ENCODE measurements around the gene HAGH. TPM values are rescaled to one million over a fixed set of nuclear protein-coding genes. Genes with fewer than 3 reads are reported as not detected.

HAGH gene
- total RNA-seq, 1 donor from 2014 or later = 38.3 TPM

GRCh38 chr16:1823821-1824220 is 2.8 kb downstream of the HAGH start:
- Histone ChIP-seq H2AFZ (replicated peaks) (no peak overlapping the region), H3K36me3 (no peaks in the 10 kb centered on the region)
- TF ChIP-seq CTCF (IDR thresholded peaks at IDR 0.05) = peak; percentile 49
- TF ChIP-seq EZH2 (IDR thresholded peaks at IDR 0.05) = no peak

DNA sequence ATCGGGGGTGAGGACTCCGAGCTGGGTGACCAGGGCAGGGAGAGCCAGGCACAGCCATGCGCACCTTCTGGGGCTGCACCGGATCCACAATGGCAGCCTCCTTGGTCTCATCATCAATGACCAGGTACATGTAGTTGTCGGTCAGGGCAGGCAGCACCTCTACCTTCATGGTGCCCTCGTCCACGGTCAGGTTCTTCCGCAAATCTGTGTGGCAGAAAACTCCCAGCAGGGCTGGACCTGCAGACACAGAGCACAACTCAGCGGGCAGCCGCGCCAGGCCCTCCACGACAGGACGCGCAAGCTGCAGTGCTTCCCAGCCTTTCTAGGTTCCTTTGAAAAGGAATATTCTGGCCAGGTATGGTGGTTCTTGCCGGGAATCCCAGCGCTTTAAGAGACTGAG is 3.8 kb downstream of the HAGH start:
- Histone ChIP-seq H3K27ac (no peak overlapping the region), H3K36me3 (no peaks in the 10 kb centered on the region), H3K79me2 (ENCODE audit: low read depth) (peaks cover 15% of the 10 kb centered on the region), H3K9ac (no peak overlapping the region), H3K9me3 (ENCODE audit: low read depth) (no peaks in the 10 kb centered on the region), H2AFZ (replicated peaks) (no peak overlapping the region), H3K27me3 (no peaks in the 10 kb centered on the region), H3K4me3 (no peak overlapping the region), H3F3A (ENCODE audit: low read depth) (peaks cover 13% of the 10 kb centered on the region), H3K4me2 (no peak overlapping the region), H3K4me1 (peaks cover 5% of the 10 kb centered on the region), H4K20me1 (ENCODE audit: low read depth) (peaks cover 24% of the 10 kb centered on the region)
- Mint-ChIP-seq H3K27ac (no peak overlapping the region), H3K4me1 (peaks cover 12% of the 10 kb centered on the region), H3K36me3 (no peaks in the 10 kb centered on the region), H3K27me3 (ENCODE audit: insufficient read depth, low read depth) (peaks cover 5% of the 10 kb centered on the region), H3K4me3 (no peak overlapping the region), H3K9me3 (no peaks in the 10 kb centered on the region)
- DNase-seq (ENCODE audit: low spot score) = no peak
- TF ChIP-seq EZH2 (IDR thresholded peaks at IDR 0.05) (no peak), CTCF (IDR thresholded peaks at IDR 0.05) (no peak), EZH2phosphoT487 (IDR thresholded peaks at IDR 0.05) (no peak)

More at GRCh38 chr16:1823821-1824220, 2.8 kb downstream of the HAGH start:
- Histone ChIP-seq H3F3A (ENCODE audit: low read depth) (peaks cover 13% of the 10 kb centered on the region), H3K27ac (no peak overlapping the region), H3K9me3 (ENCODE audit: low read depth) (no peaks in the 10 kb centered on the region), H3K4me3 (no peak overlapping the region), H4K20me1 (ENCODE audit: low read depth) (peaks cover 24% of the 10 kb centered on the region), H3K9ac (no peak overlapping the region), H3K4me1 (peaks cover 15% of the 10 kb centered on the region), H3K27me3 (no peaks in the 10 kb centered on the region), H3K4me2 (no peak overlapping the region), H3K79me2 (ENCODE audit: low read depth) (peaks cover 25% of the 10 kb centered on the region)
- H3K4me3 Mint-ChIP-seq = peak overlapping the region; percentile 66
- no peak overlapping the region for H3K27ac Mint-ChIP-seq
- no peaks in the 10 kb centered on the region for H3K36me3 Mint-ChIP-seq
- H3K27me3 Mint-ChIP-seq (ENCODE audit: insufficient read depth, low read depth) = peaks cover 5% of the 10 kb centered on the region
- H3K9me3 Mint-ChIP-seq = no peaks in the 10 kb centered on the region
- peaks cover 19% of the 10 kb centered on the region for H3K4me1 Mint-ChIP-seq
- peak; percentile 72 for DNase-seq (ENCODE audit: low spot score)

DNA sequence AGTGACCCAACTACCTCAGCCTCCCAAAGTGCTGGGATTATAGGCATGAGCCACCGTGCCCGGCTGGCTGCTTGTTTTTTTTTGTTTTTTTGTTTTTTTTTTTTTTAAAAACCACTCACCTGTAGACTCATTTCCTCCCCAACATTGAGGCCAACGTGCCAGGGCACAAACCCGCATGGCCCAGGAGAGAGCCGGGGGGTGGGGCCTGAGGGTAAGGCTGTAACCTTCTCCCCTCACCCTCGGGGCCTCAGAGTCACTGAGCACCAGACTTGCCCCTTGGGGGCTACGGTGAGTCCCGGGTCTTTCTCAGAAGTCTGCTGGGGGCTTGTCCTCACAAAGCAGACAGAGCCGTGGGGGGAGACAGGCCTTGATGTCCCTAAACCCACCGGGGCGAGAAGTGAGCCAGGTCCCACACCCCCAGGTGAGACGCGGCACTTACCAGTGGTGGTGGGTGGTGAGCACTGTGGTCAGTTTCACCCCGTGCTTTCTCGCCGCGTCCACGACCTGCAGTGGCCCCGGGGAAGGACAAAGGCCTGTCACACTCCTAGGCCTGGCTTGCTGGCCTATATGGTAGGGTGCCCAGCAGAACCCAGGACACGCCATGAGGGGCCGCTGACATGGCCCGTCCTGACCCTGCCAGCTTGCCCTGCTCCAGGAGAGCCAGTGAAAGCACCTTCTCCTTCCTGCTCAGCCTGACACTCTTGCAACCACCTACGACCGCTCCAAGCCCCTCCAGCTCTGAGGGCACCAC is 4.6 kb downstream of the HAGH start:
- Histone ChIP-seq H3K27ac (no peak overlapping the region), H3K4me3 (no peak overlapping the region), H3K4me1 (peaks cover 3% of the 10 kb centered on the region), H3K9me3 (ENCODE audit: low read depth) (no peaks in the 10 kb centered on the region), H3K4me2 (no peak overlapping the region), H3K36me3 (no peaks in the 10 kb centered on the region), H3F3A (ENCODE audit: low read depth) (peaks cover 13% of the 10 kb centered on the region), H3K27me3 (no peaks in the 10 kb centered on the region), H4K20me1 (ENCODE audit: low read depth) (peaks cover 24% of the 10 kb centered on the region), H3K79me2 (ENCODE audit: low read depth) (peaks cover 9% of the 10 kb centered on the region), H2AFZ (replicated peaks) (no peak overlapping the region), H3K9ac (no peak overlapping the region)
- Mint-ChIP-seq H3K9me3 (no peaks in the 10 kb centered on the region), H3K4me1 (peaks cover 8% of the 10 kb centered on the region), H3K27me3 (ENCODE audit: insufficient read depth, low read depth) (no peaks in the 10 kb centered on the region), H3K4me3 (no peak overlapping the region), H3K36me3 (no peaks in the 10 kb centered on the region), H3K27ac (no peak overlapping the region)
- no peak for DNase-seq (ENCODE audit: low spot score)
- no peak for TF ChIP-seq CTCF (IDR thresholded peaks at IDR 0.05)
- no peak for TF ChIP-seq EZH2phosphoT487 (IDR thresholded peaks at IDR 0.05)
- TF ChIP-seq EZH2 (IDR thresholded peaks at IDR 0.05) = no peak
